Testis (tissue), 3 donors: Measurements from ENCODE around the gene APOL5. TPM values are rescaled to one million over a fixed set of nuclear protein-coding genes. Genes with fewer than 3 reads are reported as not detected.

Experiments
- DNase-seq: peaks from one replicate; pipeline ENCODE4 v3.0.0-alpha.2; 2019
- H3K27ac ChIP-seq, 2 donors: fragments of 200-600 bp; sonication (generic); one replicate each; pipeline ENCODE4 v1.5.1; 2019
- H3K27me3 ChIP-seq: fragments of 200-600 bp; sonication (generic); one replicate; pipeline ENCODE4 v1.5.1; 2019
- H3K36me3 ChIP-seq: fragments of 200-600 bp; sonication (generic); one replicate; pipeline ENCODE4 v1.5.1; 2017; ENCODE audit warnings: low read depth; ENCODE audit errors: missing control alignments
- H3K4me1 ChIP-seq: fragments of 200-600 bp; sonication (generic); one replicate; pipeline ENCODE4 v1.5.1; 2019
- H3K4me3 ChIP-seq, 2 donors: fragments of 200-600 bp; sonication (generic); one replicate each; pipeline ENCODE4 v1.5.1; 2017 to 2019
- H3K9me3 ChIP-seq: fragments of 200-600 bp; sonication (generic); one replicate; pipeline ENCODE4 v1.5.1; 2017
- POLR2A ChIP-seq: fragments of 450-650 bp; IDR thresholded peaks from one replicate; pipeline ENCODE4 v1.6.1; 2017; ENCODE audit warnings: antibody characterized with exemption, mild to moderate bottlenecking, moderate library complexity
- WGBS, 2 donors: methylation state at CpG; one replicate each; pipeline ENCODE4 v1.1.5; 2018; 5-methylcytosine and 5-hydroxymethylcytosine counted together
- intact Hi-C: fragments of 100-400 bp; cut with DNase I; formaldehyde crosslinking; loops from one replicate; pipeline ENCODE4 v1.15.1; 2023; ENCODE audit warnings: low total_unique reads
- polyA plus RNA-seq: library from polyadenylated mRNA; stranded (reverse); fragments of 350-450 nt; fragmentation: Illumina TruSeq; extraction: RNeasy Lipid Tissue Mini Kit (QIAGEN cat#74804); gene quantifications from one replicate; pipeline ENCODE4 v1.2.3, GENCODE V29; 2014; ENCODE audit warnings: low read depth, low replicate concordance; ENCODE audit not compliant: insufficient read depth
- total RNA-seq, 2 donors: library from RNA; depleted of rRNA; stranded (reverse); fragments of >200 nt; gene quantifications; one replicate each; pipeline ENCODE4 v1.2.3, GENCODE V29; 2016
- TF ChIP-seq, protein P1 (sequence below), 3 experiments: fragments of 450-650 bp in 2 of 3; fragments of 200-600 bp in 1 of 3; sonication (generic) in 1 of 3; IDR thresholded peaks; one replicate each; pipeline ENCODE4 v1.5.1; 2016 to 2019; ENCODE audit warnings: antibody characterized with exemption in 3 of 3, mild to moderate bottlenecking in 2 of 3, moderate library complexity in 1 of 3

The APOL5 gene
- total and polyA plus RNA-seq, 3 donors from 2014 or later = 0.31 to 0.74 TPM; not detected in 1

DNA sequence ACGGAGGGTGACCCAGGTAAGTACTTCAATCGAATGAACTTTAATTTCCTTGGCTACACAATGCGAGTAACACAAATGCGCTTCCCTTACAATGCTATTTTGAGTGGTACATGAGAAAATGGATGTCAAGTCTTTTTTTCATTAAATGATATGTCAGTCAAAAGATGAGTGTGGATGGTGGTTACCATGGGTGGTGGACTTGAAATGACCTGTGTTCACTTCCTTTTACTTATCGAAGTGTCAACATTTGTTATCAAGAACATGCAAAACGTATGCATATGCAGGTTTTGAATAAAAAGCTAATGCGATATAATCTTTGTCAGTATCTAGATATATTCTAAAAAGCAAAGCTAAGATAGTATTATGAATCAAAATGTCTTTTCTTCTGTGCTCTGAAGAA is 8.8 kb upstream of the APOL5 start:
- Histone ChIP-seq H3K9me3 (no peaks in the 10 kb centered on the region), H3K4me1 (no peaks in the 10 kb centered on the region), H3K27me3 (no peaks in the 10 kb centered on the region), H3K4me3 (no peak overlapping the region), H3K36me3 (no peaks in the 10 kb centered on the region), H3K27ac (no peak overlapping the region)
- intact Hi-C loops = no loop called here
- WGBS, 2 donors = 81 to 87% methylated on average over 7 of the region's 7 CpGs
- TF ChIP-seq, protein P1, sequence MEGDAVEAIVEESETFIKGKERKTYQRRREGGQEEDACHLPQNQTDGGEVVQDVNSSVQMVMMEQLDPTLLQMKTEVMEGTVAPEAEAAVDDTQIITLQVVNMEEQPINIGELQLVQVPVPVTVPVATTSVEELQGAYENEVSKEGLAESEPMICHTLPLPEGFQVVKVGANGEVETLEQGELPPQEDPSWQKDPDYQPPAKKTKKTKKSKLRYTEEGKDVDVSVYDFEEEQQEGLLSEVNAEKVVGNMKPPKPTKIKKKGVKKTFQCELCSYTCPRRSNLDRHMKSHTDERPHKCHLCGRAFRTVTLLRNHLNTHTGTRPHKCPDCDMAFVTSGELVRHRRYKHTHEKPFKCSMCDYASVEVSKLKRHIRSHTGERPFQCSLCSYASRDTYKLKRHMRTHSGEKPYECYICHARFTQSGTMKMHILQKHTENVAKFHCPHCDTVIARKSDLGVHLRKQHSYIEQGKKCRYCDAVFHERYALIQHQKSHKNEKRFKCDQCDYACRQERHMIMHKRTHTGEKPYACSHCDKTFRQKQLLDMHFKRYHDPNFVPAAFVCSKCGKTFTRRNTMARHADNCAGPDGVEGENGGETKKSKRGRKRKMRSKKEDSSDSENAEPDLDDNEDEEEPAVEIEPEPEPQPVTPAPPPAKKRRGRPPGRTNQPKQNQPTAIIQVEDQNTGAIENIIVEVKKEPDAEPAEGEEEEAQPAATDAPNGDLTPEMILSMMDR (IDR thresholded peaks at IDR 0.05) = no peak
- TF ChIP-seq POLR2A = no peak
- no peak for DNase-seq

DNA sequence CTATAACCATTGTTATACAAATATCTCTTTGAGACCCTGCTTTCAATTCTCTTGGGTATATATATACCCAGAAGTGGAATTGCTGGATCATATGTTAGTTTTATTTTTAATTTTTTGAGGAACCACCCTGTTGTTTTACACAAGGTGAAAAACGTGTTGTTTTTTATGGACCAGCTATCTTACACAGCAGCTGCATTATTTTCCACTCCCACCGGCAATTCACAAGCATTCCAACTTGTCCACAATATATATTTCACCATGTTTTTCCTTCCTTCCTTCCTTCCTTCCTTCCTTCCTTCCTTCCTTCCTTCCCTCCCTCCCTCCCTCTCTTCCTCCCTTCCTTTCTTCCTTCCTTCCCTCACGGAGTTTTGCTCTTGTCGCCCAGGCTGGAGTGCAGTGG is 6.3 kb upstream of the APOL5 start:
- no peak for DNase-seq
- intact Hi-C loops = no loop called here
- no peak overlapping the region for H3K27ac ChIP-seq
- no peaks in the 10 kb centered on the region for H3K36me3 ChIP-seq
- no peak for TF ChIP-seq POLR2A
- TF ChIP-seq, protein P1 (IDR thresholded peaks at IDR 0.05) = no peak
- 85% methylated on average over 4 of the region's 4 CpGs for WGBS, 2 donors
- H3K27me3 ChIP-seq = no peaks in the 10 kb centered on the region
- H3K4me3 ChIP-seq = no peak overlapping the region
- H3K4me1 ChIP-seq = no peaks in the 10 kb centered on the region
- H3K9me3 ChIP-seq = no peaks in the 10 kb centered on the region

DNA sequence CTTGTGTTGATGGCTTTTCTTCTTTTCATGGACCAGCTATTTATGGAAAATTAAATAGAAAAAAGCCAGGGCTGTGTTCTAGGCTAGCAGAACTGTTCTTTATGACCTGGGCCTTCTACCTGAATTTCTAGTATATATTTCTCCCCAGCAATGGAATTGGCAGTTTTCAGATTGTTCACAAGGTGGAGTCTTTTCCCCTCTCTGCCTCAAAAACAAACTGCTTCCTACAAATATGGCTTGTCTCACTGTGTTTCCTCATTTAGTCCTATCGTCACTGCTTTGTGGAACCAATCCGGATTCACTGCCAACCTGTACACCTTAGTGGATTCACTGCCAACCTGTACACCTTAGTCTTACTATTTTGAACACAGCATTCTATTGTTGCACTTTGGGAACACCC is 5.0 kb upstream of the APOL5 start:
- H3K27me3 ChIP-seq = no peaks in the 10 kb centered on the region
- no peak for DNase-seq
- H3K4me1 ChIP-seq = no peaks in the 10 kb centered on the region
- H3K9me3 ChIP-seq = no peaks in the 10 kb centered on the region
- 92 to 97% methylated on average over 2 of the region's 2 CpGs for WGBS, 2 donors
- no peak overlapping the region for H3K4me3 ChIP-seq
- no peaks in the 10 kb centered on the region for H3K36me3 ChIP-seq
- intact Hi-C loops = no loop called here
- TF ChIP-seq POLR2A = no peak
- TF ChIP-seq, protein P1 (IDR thresholded peaks at IDR 0.05) = no peak
- no peak overlapping the region for H3K27ac ChIP-seq

DNA sequence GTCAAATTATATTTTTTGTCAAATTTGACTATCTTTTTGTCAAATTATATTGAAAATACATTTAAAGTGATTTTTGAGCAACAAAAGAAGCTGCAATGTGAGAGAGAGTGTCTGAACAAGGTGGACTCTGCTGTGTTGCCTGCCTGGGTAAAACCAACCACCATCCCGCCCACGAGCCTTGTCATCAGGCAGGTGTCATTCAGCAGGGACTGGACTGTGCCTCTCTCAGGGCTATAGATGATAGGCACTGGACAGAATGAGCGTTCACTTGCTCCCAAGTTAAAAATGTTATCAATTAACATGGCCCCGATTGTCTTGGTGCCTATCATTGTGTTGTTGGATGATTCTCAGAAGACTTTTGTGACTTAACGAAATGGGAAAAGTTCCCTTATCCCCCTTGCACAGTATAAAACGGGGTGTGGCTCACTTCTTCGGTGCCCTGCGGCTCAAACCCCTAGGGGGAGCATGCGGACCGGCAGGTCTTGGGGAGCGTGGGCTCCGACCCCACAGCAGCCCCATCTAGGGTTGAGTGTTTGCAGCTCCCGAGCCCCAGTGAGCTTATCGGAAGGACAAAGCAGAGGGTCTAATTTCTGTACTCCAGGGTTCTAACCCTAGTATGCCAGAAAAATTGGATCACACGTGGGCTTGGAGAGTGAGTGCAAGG is 1.7 kb downstream of the APOL5 start:
- Histone ChIP-seq H3K36me3 (no peaks in the 10 kb centered on the region), H3K27ac (no peak overlapping the region), H3K4me1 (no peaks in the 10 kb centered on the region), H3K27me3 (no peaks in the 10 kb centered on the region), H3K9me3 (no peaks in the 10 kb centered on the region), H3K4me3 (no peak overlapping the region)
- no peak for DNase-seq
- 85 to 87% methylated on average over 14 to 15 of the region's 15 CpGs for WGBS, 2 donors
- TF ChIP-seq, protein P1 (IDR thresholded peaks at IDR 0.05) = no peak
- TF ChIP-seq POLR2A = no peak
- intact Hi-C loops = no loop called here

DNA sequence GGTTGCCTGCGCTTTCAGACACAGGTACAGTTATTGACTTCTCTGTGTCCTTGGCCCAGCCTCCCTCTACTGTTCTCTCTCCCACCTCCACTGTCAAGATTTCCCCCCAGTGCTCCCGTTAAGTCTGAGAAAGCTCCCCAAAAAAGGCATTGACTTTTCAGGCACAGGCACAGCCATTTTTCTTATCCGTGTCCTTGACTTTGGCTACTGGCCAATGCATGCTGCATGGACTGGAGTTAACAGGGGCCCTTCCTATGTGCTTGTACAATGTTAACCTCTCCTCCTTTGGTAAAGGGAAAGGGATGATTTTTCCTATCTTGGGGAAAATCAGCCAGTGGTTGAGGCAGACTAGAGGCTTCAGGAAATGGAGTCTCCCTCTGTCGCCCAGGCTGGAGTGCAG is 4.3 kb downstream of the APOL5 start:
- H3K4me1 ChIP-seq = no peaks in the 10 kb centered on the region
- H3K36me3 ChIP-seq = no peaks in the 10 kb centered on the region
- H3K9me3 ChIP-seq = no peaks in the 10 kb centered on the region
- no peak overlapping the region for H3K4me3 ChIP-seq
- H3K27me3 ChIP-seq = no peaks in the 10 kb centered on the region
- no peak overlapping the region for H3K27ac ChIP-seq
- TF ChIP-seq POLR2A = no peak
- TF ChIP-seq, protein P1 (IDR thresholded peaks at IDR 0.05) = no peak
- WGBS, 2 donors = 61 to 68% methylated on average over 4 of the region's 4 CpGs
- intact Hi-C loops = no loop called here
- DNase-seq = no peak
